ENCODE measurements around the gene RPL9.
"Not testable (repeated sequence)": the region's sequence is repeated elsewhere in the genome, so short reads cannot be mapped to it uniquely, and the experiment has no call there.

Gene RPL9

GRCh38 chr4:39425297-39425696 lies 33.4 kb downstream of the RPL9 start:
- not testable (repeated sequence) for DNase-seq (ENCODE audit: low read depth)

- DNase-seq (ENCODE audit: low read depth): no peak
Measured at GRCh38 chr4:39422247-39422646, 36.5 kb downstream of the RPL9 start.

GRCh38 chr4:39415678-39416283 lies 42.9 kb downstream of the RPL9 start:
- DNase-seq (ENCODE audit: low read depth): no peak

GRCh38 chr4:39411561-39411960 lies 47.2 kb downstream of the RPL9 start:
- DNase-seq (ENCODE audit: low read depth): not testable (repeated sequence)

- no peak for DNase-seq (ENCODE audit: low read depth)
Measured at GRCh38 chr4:39410415-39410814, 48.3 kb downstream of the RPL9 start.

GRCh38 chr4:39407584-39407885 lies 51.2 kb downstream of the RPL9 start:
- DNase-seq (ENCODE audit: low read depth): no peak

- DNase-seq (ENCODE audit: low read depth): no peak
Measured at GRCh38 chr4:39406763-39407583, 51.7 kb downstream of the RPL9 start, which contains the start of gene KLB. KLB (plus strand) TSS chr4:39406930; CDS start chr4:39406950, 20 bp downstream.
